Suprapubic skin (tissue), 4 donors: ENCODE measurements around the gene EIF5A2. TPM values are rescaled to one million over a fixed set of nuclear protein-coding genes. Genes with fewer than 3 reads are reported as not detected.

ENCODE experiments used
- DNase-seq, 2 donors: peaks; one replicate each; pipeline ENCODE4 v3.0.0-alpha.2; 2019; ENCODE audit warnings: low spot score in 2 of 2
- H3K27ac ChIP-seq: fragments of 200-600 bp; sonication (generic); one replicate; pipeline ENCODE4 v1.5.1; 2019
- H3K27me3 ChIP-seq: fragments of 200-600 bp; sonication (generic); one replicate; pipeline ENCODE4 v1.5.1; 2019
- H3K36me3 ChIP-seq: fragments of 200-600 bp; sonication (generic); one replicate; pipeline ENCODE4 v1.5.1; 2019
- H3K4me1 ChIP-seq: fragments of 200-600 bp; sonication (generic); one replicate; pipeline ENCODE4 v1.5.1; 2019
- H3K4me3 ChIP-seq: fragments of 200-600 bp; sonication (generic); one replicate; pipeline ENCODE4 v1.5.1; 2019; ENCODE audit warnings: mild to moderate bottlenecking
- H3K9me3 ChIP-seq: fragments of 200-600 bp; sonication (generic); one replicate; pipeline ENCODE4 v1.5.1; 2019
- EP300 ChIP-seq: sonication (generic); formaldehyde crosslinking; IDR thresholded peaks from one replicate; pipeline ENCODE4 v1.6.1; 2017; ENCODE audit warnings: antibody characterized with exemption
- POLR2A ChIP-seq, 2 donors: fragments of 450-650 bp; IDR thresholded peaks; one replicate each; pipeline ENCODE4 v1.6.1; 2017; ENCODE audit warnings: antibody characterized with exemption in 2 of 2, mild to moderate bottlenecking in 2 of 2, moderate library complexity in 2 of 2
- POLR2AphosphoS5 ChIP-seq, 3 donors: sonication (generic); formaldehyde crosslinking; IDR thresholded peaks; one replicate each; pipeline ENCODE4 v1.6.1; 2017; ENCODE audit warnings: antibody characterized with exemption in 3 of 3
- WGBS: methylation state at CpG from one replicate; pipeline ENCODE4 v1.1.5; 2018; 5-methylcytosine and 5-hydroxymethylcytosine counted together
- total RNA-seq, 4 donors: library from RNA; depleted of rRNA; stranded (reverse); fragments of >200 nt; gene quantifications; one replicate each; pipeline ENCODE4 v1.1.0, GENCODE V29; 2016
- TF ChIP-seq, protein P1 (sequence below), 2 donors: fragments of 200-600 bp in 1 of 2; fragments of 450-650 bp in 1 of 2; sonication (generic) in 1 of 2; IDR thresholded peaks; one replicate each; pipeline ENCODE4 v1.5.1; 2016 to 2019; ENCODE audit warnings: antibody characterized with exemption in 2 of 2, mild to moderate bottlenecking in 1 of 2, moderate library complexity in 1 of 2

Gene EIF5A2
- total RNA-seq: 1 to 10 TPM; 1.9 to 5.3 (median 3.5) TPM

- H3K4me1 ChIP-seq: peaks cover 15% of the 10 kb centered on the region
- no peaks in the 10 kb centered on the region for H3K27me3 ChIP-seq
- 15% methylated on average over 68 of the region's 73 CpGs for WGBS
- TF ChIP-seq EP300 (no peak), POLR2A (IDR thresholded peaks at IDR 0.05) (no peak), POLR2AphosphoS5 (IDR thresholded peaks at IDR 0.05) (peak in 2 of 3 donors; percentile 6 to 34)
- TF ChIP-seq, protein P1, sequence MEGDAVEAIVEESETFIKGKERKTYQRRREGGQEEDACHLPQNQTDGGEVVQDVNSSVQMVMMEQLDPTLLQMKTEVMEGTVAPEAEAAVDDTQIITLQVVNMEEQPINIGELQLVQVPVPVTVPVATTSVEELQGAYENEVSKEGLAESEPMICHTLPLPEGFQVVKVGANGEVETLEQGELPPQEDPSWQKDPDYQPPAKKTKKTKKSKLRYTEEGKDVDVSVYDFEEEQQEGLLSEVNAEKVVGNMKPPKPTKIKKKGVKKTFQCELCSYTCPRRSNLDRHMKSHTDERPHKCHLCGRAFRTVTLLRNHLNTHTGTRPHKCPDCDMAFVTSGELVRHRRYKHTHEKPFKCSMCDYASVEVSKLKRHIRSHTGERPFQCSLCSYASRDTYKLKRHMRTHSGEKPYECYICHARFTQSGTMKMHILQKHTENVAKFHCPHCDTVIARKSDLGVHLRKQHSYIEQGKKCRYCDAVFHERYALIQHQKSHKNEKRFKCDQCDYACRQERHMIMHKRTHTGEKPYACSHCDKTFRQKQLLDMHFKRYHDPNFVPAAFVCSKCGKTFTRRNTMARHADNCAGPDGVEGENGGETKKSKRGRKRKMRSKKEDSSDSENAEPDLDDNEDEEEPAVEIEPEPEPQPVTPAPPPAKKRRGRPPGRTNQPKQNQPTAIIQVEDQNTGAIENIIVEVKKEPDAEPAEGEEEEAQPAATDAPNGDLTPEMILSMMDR (IDR thresholded peaks at IDR 0.05): no peak
- DNase-seq: peak; percentile 97 to 98
- H3K36me3 ChIP-seq: no peaks in the 10 kb centered on the region
- peaks cover 12% of the 10 kb centered on the region for H3K9me3 ChIP-seq
- H3K27ac ChIP-seq: peak within 1 kb of the TSS; percentile 57
- H3K4me3 ChIP-seq: peak within 1 kb of the TSS; percentile 66
These were observed at the start of gene EIF5A2 for GRCh38 chr3:170908235-170909116. EIF5A2 (minus strand) TSS chr3:170908637; CDS start chr3:170907806, 831 bp downstream.

DNA sequence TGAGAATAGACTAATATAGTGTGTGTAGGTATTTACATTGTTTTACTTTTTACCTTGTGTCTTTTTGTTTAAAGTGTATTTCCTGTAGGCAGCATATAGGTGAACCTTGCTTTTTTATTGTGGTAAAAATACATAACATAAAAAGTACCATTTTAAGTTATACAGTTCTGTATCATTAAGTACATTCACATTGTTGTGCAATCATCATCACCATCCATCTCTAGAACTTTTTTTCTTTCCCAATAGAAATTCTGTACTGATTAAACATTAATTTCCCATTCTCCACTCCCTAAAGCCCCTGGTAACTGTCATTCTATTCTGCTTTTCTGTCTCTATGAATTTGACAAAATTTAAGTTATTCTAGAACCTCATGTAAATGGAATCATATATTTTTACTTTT, 48.2 kb upstream of the EIF5A2 start:
- H3K27ac ChIP-seq: no peak overlapping the region
- H3K9me3 ChIP-seq: no peaks in the 10 kb centered on the region
- H3K4me1 ChIP-seq: no peaks in the 10 kb centered on the region
- TF ChIP-seq, protein P1 (IDR thresholded peaks at IDR 0.05): no peak
- TF ChIP-seq POLR2A (IDR thresholded peaks at IDR 0.05) (no peak), EP300 (no peak), POLR2AphosphoS5 (IDR thresholded peaks at IDR 0.05) (no peak)
- H3K36me3 ChIP-seq: no peaks in the 10 kb centered on the region
- no peak for DNase-seq
- H3K4me3 ChIP-seq: no peak overlapping the region
- H3K27me3 ChIP-seq: no peaks in the 10 kb centered on the region

DNA sequence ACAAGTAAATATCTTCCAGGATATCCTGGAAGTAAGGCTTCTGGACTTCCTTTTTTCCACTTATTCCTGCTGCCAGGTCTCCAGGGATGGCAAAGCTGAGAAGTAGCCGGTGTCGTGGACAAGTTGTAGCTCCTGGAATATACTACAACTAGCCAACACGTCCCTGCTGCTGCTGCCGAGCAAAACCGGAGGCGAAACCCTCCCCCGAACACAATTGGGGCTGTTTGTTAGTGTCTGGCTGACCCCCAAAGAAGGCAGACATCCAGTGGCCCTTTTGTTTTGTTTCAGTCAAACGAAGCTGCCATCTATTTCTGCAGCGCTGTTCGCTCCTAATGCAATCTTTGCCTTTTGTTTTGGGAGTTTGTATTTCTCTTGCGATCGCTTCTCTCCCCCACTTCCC, 45.3 kb upstream of the EIF5A2 start:
- DNase-seq: no peak
- H3K9me3 ChIP-seq: no peaks in the 10 kb centered on the region
- TF ChIP-seq POLR2A (IDR thresholded peaks at IDR 0.05): no peak
- TF ChIP-seq, protein P1 (IDR thresholded peaks at IDR 0.05): no peak
- no peak for TF ChIP-seq EP300
- 80% methylated on average over 12 of the region's 12 CpGs for WGBS
- H3K27me3 ChIP-seq: no peaks in the 10 kb centered on the region
- no peaks in the 10 kb centered on the region for H3K36me3 ChIP-seq
- no peak overlapping the region for H3K27ac ChIP-seq
- no peaks in the 10 kb centered on the region for H3K4me1 ChIP-seq
- H3K4me3 ChIP-seq: no peak overlapping the region

DNA sequence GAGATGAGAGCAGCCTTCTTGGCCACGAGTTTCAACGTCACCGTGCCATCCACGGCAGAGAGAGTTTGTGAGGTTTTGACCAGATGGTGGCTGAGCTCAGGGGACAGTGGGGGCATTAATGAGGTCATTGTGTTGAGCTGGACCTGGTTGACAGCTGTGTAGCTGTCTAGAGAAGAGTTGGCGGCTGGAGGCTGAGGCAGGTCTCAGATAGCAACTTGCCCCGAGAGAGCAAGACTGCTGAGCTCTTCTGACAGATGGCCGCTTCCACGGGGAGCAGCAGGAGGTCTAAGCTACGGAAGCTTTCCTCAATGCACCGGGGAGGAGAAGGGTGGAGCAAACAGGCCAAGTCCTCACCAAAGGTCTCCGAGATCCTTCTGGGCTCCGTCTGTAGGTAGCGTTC, 44.8 kb upstream of the EIF5A2 start:
- DNase-seq: no peak
- 86% methylated on average over 13 of the region's 13 CpGs for WGBS
- H3K4me3 ChIP-seq: no peak overlapping the region
- no peak overlapping the region for H3K27ac ChIP-seq
- H3K27me3 ChIP-seq: no peaks in the 10 kb centered on the region
- H3K4me1 ChIP-seq: no peaks in the 10 kb centered on the region
- TF ChIP-seq, protein P1 (IDR thresholded peaks at IDR 0.05): no peak
- TF ChIP-seq EP300: no peak
- TF ChIP-seq POLR2AphosphoS5 (IDR thresholded peaks at IDR 0.05): no peak
- no peak for TF ChIP-seq POLR2A (IDR thresholded peaks at IDR 0.05)
- H3K36me3 ChIP-seq: no peaks in the 10 kb centered on the region
- no peaks in the 10 kb centered on the region for H3K9me3 ChIP-seq

DNA sequence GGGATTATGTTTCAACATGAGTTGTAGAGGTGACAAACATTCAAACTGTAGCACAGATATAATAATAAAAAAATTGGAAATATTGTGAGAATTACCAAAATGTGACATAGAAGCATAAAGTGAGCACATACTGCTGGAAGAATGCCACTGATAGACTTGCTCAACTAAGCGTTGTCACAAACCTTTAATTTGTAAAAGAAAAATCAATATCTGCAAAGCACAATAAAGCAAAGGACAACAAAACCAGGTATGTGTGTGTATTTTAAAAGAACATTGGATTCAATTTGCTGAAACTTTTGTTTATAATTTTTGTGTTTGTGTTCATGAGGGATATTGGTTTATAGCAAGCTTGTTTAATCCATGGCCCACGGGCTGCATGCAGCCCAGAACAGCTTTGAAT, 40.8 kb upstream of the EIF5A2 start:
- DNase-seq: no peak
- H3K27ac ChIP-seq: no peak overlapping the region
- no peaks in the 10 kb centered on the region for H3K9me3 ChIP-seq
- no peaks in the 10 kb centered on the region for H3K4me1 ChIP-seq
- WGBS: 82% methylated on average over 2 of the region's 2 CpGs
- no peaks in the 10 kb centered on the region for H3K27me3 ChIP-seq
- no peak overlapping the region for H3K4me3 ChIP-seq
- TF ChIP-seq POLR2AphosphoS5 (IDR thresholded peaks at IDR 0.05) (no peak), POLR2A (IDR thresholded peaks at IDR 0.05) (no peak), EP300 (no peak)
- TF ChIP-seq, protein P1 (IDR thresholded peaks at IDR 0.05): no peak
- no peaks in the 10 kb centered on the region for H3K36me3 ChIP-seq
